Activated CD8-positive, alpha-beta memory T cell treated with anti-CD3 and anti-CD28 coated beads, Interleukin-2, amount 50 U/mL, for 48 hours (primary cell): ENCODE results near the gene IL4R.
"Not testable (repeated sequence)": the region's sequence is repeated elsewhere in the genome, so short reads cannot be mapped to it uniquely, and the experiment has no call there.

Experiments
- DNase-seq: peaks from one replicate; pipeline ENCODE4 v3.0.0-alpha.2; 2020

IL4R gene

GRCh38 chr16:27316038-27316680 lies 2.4 kb downstream of the IL4R start:
- no peak for DNase-seq

GRCh38 chr16:27317320-27317719 lies 3.5 kb downstream of the IL4R start:
- DNase-seq, result no peak

DNA sequence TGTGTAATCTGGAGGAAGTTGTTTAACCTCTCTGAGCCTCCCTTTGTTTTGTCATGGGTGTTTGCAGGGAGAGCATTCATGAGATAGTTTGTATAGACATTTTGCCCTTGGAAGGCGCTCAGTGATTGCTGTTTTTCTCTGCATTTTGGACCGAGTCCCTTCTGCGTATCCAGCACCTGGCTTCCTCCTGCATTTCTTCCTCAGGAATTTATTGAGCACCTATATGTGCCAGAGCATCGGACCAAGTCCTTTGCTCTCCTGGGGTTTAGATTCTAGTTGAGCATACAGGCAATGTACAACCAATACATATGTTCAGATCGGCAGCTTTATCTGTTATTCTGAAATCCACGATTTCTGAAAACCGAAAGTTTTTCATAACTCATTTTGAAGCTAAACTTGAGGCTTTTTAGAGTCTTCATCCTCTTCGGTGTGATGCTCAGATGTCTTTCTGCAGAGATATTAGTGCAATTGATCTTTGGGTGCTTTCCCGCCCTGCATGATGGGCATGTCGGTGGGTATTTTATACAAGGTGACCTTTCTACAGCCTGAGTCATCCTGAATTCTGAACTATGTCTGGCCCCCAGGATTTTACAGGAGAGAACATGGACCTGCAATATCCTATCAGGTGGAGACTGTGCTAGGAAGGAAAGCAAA lies 4.1 kb downstream of the IL4R start:
- no peak for DNase-seq

DNA sequence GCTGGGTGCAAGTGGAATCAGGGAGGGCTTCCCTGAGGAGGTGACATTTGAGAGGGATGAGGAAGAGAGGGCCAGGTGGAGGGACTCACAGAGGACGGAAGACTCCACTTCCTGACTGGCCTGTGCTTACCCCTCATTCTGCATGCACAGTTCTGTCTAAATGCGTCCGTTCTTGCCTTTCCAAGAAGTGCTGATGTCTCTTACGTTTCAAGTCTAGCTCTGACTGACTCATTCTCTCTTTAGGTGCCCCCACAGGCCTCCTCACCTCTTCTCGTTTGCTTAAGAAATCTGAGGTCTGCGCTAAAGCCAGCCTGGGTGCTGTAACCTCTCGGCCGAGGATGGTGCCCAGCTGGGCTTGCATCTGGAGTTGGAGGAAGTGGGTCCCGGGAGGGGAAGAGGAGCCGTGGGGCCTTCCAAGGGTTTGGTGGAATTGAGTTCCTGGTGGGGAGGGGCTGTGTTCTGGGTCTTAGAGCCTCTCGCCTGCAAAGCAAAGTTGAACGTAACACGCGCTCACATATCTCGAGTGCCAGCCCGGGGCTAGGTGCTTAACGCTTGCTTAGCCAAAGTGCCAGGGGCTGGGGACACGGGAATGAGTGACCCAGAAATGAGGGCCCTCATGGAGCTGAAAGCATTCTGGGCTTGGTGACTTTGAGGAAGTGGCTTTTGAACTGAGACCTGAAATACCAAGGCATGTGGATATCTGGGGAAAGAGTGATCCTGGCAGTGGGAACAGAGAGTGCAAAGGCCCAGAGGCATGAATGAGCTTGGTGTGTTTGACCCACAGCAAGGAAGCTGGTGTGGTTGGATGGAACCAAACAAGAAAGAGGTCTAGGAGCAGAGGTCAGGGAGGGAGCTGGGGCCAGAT lies 4.8 kb downstream of the IL4R start:
- DNase-seq, result peak; percentile 82

GRCh38 chr16:27319257-27319965 lies 5.6 kb downstream of the IL4R start:
- DNase-seq, result no peak

- no peak for DNase-seq
These were observed 6.7 kb downstream of the IL4R start for GRCh38 chr16:27320261-27321012.

GRCh38 chr16:27321013-27321915 lies 7.5 kb downstream of the IL4R start:
- DNase-seq, result no peak

- no peak for DNase-seq
These were observed 9.3 kb downstream of the IL4R start for GRCh38 chr16:27322858-27323780.

GRCh38 chr16:27323781-27324561 lies 10.2 kb downstream of the IL4R start:
- no peak for DNase-seq

DNA sequence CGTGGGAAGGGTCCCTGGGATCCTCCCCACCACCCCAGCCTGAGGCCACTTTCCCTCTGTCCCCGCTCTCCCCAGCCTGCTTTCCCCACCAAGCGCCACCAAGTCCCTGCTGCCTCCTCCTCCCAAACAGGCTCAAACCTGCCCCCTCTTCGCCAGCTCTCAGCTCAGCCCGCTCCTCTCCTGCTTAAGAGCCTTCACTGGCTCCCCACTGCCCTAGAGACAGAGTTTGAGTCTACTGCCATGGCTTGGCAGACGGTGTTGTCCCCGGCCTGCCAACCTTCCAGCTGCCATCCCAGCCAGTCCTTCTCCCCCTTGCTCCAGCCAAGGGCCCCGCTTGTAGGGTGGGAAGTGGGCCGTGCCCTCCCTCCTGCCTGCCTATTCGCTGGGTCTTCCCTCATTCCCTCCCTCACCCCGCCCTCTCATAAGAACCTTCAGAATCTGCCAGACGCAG lies 11.1 kb downstream of the IL4R start:
- DNase-seq, result no peak

DNA sequence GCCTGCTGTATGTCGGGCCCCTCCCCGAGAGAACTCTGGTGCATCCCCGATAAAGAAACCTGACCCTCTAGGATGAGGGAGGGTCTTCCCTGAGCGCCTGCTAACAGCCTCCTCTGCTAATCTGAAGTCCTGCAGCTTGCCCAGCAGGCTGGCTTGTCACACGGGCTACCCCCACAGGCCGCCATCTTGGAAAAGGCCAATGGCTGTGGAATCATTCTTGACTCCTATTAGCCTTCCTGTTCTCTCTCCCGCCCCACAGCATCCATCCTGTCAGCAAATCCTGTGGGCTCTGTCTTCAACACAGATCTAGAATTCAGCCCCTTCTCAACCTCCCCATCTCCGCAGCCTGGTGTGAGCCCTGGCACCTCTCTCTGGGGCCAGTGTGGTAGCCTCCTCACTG lies 12.0 kb downstream of the IL4R start:
- DNase-seq, result no peak

DNA sequence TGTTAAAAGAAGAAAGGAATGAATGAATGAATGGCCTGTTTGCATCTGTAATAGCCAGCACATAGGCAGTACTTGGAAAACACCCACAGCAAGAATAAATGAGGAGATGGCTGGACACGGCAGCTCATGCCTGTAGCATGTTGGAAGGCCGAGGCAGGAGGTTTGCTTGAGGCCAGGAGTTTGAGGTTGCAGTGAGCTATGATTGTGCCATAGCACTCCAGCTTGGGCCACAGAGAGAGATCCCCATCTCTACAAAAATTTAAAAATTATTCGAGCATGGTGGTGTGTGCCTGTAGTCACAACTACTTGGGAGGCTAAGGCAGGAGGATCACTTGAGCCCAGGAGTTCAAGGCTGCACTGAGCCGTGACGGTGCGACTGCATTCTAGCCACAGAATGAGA lies 12.5 kb downstream of the IL4R start:
- DNase-seq, result no peak

DNA sequence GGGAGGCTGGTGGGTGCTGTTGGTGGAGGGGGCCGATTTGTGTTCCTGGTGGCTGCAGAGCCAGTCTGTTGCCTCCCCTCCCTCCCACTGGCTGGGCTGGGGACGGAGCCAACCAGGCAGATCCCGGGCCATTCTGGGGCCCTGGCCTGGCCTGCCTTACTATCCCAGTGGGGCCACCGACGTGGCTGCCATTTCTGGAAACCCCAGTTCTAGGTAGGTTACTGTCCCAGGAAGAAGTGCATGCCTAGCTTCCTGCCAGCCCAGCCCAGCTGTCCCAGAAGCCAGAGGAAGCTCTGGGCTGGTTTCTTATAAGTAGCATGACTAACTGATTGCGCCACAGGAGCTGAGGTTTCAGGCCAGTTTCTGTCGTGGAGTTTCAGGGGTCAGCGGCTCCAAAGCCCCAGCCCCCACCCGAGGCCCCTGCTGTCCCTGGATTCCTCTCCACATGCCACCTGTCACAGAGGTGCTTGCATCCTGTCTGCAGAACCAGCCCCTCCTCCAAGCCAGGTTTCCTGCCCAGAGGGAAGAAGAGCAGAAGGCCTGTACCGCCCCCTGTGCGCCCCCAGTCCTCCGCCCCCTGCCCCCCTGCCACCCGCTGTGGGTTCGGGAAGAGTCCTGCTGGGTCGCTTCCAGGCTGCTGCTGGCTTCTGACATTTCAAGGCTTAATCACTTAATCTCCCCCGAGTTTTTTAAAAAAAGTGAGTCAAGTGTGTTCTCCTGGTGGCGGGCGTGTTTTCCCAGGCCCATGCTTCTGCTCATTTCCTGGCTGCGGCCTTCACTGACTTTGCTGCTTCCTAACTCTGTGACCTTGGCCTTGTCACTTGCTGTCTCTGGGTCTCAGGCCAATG lies 13.2 kb downstream of the IL4R start:
- peak; percentile 73 for DNase-seq

DNA sequence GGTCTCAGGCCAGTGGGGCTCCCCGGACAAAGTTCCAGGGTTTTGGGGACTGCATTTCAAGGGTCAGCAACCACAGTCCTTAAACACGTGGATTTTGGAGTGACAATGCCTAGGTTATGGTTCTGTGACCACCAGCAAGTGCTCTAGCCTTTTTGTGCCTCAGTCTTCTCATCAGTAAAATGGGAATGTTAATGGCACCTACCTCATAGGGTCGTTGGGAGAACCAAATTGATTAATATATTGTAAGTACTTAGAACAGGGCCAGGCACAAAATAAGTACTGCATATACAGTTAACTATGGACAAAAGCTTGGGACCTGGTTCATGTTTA lies 13.8 kb downstream of the IL4R start:
- DNase-seq, result no peak

DNA sequence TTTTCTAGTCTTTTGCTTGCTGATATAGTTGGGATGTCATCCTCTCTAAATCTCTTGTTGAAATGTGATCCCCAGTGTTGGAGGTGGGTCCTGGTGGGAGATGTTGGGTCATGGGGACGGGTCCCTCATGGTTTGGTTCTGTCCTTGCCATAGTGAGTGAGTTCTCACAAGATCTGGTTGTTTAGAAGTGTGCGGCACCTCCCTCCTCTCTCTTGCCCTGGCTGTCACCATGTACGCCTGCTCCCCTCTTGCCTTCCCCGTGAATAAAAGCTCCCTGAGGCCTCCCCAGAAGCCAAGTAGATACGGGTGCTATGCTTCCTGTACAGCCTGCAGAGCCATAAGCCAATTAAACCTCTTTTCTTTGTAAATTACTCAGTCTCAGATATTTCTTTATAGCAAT lies 15.2 kb downstream of the IL4R start:
- no peak for DNase-seq

GRCh38 chr16:27329376-27330079 lies 15.8 kb downstream of the IL4R start:
- not testable (repeated sequence) for DNase-seq

DNA sequence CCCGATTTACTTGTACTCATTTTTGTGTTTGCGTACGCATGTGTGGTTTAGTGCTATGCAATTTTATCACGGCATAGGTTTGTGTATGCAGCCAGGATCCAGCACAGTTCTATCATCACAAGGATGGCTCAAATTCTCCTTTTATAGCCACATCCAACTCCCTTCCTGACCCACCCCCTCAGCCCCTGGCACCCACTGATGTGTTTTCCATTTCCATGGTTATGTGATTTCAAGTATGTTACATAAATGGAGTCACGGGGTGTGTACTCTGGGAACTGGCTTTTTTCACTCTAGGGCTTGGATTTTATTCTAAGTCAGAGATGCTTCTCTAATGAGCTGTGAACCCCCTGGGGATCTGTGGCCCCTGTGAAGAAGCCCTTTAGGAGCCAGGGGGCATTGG lies 16.8 kb downstream of the IL4R start:
- no peak for DNase-seq

GRCh38 chr16:27332105-27332504 lies 18.3 kb downstream of the IL4R start:
- no peak for DNase-seq
